Measurements from ENCODE around the gene SPACA7.

SPACA7 gene

GRCh38 chr13:112416647-112417046 lies 40.5 kb downstream of the SPACA7 start:
- Histone ChIP-seq H2AK5ac (ENCODE audit: low read length) (no peak overlapping the region), H2AFZ (ENCODE audit: insufficient read depth, low read length, poor library complexity) (no peak overlapping the region), H3K9ac (ENCODE audit: low read length) (no peak overlapping the region), H3K36me3 (ENCODE audit: control insufficient read depth in 1 of 2, insufficient read depth in 2 of 2, low read length in 2 of 2) (no peaks in the 10 kb centered on the region), H2BK12ac (ENCODE audit: low read length) (no peak overlapping the region), H4K8ac (ENCODE audit: low read depth, low read length) (no peak overlapping the region), H3K14ac (ENCODE audit: low read length) (no peak overlapping the region), H3K4ac (ENCODE audit: low read depth, low read length) (no peak overlapping the region), H3K9me3 (ENCODE audit: insufficient read depth, low read depth, low read length) (peaks cover 21% of the 10 kb centered on the region), H4K91ac (ENCODE audit: low read depth, low read length) (no peak overlapping the region), H3K23ac (ENCODE audit: low read length) (no peak overlapping the region), H3K4me1 (ENCODE audit: control insufficient read depth in 1 of 2, insufficient read depth in 2 of 2, low read length in 2 of 2) (no peaks in the 10 kb centered on the region), H4K12ac (ENCODE audit: low read depth, low read length) (no peak overlapping the region), H3K79me2 (ENCODE audit: control insufficient read depth, insufficient read depth, low read length, poor library complexity) (no peaks in the 10 kb centered on the region), H2BK5ac (ENCODE audit: low read depth, low read length, poor library complexity) (no peak overlapping the region), H3K27me3 (ENCODE audit: insufficient read depth, low read length) (no peaks in the 10 kb centered on the region), H3K18ac (ENCODE audit: low read length) (no peak overlapping the region), H3K79me1 (ENCODE audit: low read length) (no peaks in the 10 kb centered on the region), H3K4me3 (ENCODE audit: low read depth, low read length) (no peak overlapping the region), H3K4me2 (ENCODE audit: low read length) (no peak overlapping the region), H3K27ac (ENCODE audit: low read depth, low read length) (no peak overlapping the region), H2BK120ac (ENCODE audit: insufficient read depth, low read length, poor library complexity) (no peak overlapping the region)
- no peak for DNase-seq
- WGBS (ENCODE audit: extremely low coverage, insufficient coverage, insufficient read length): no CpG with 5 or more reads among the region's 1 CpG

GRCh38 chr13:112417079-112417478 lies 40.9 kb downstream of the SPACA7 start:
- no peak overlapping the region for H2BK5ac ChIP-seq (ENCODE audit: low read depth, low read length, poor library complexity)

GRCh38 chr13:112424098-112424497 lies 47.9 kb downstream of the SPACA7 start:
- H2AFZ ChIP-seq (ENCODE audit: insufficient read depth, low read length, poor library complexity): no peak overlapping the region
- H3K79me2 ChIP-seq (ENCODE audit: control insufficient read depth, insufficient read depth, low read length, poor library complexity): no peaks in the 10 kb centered on the region
- H2BK120ac ChIP-seq (ENCODE audit: insufficient read depth, low read length, poor library complexity): no peak overlapping the region
- H4K91ac ChIP-seq (ENCODE audit: low read depth, low read length): no peak overlapping the region
- H2BK5ac ChIP-seq (ENCODE audit: low read depth, low read length, poor library complexity): no peak overlapping the region
- H4K12ac ChIP-seq (ENCODE audit: low read depth, low read length): no peak overlapping the region
- H3K4me3 ChIP-seq (ENCODE audit: low read depth, low read length): no peak overlapping the region
- no peak overlapping the region for H2BK12ac ChIP-seq (ENCODE audit: low read length)
- H3K79me1 ChIP-seq (ENCODE audit: low read length): no peaks in the 10 kb centered on the region
- WGBS (ENCODE audit: extremely low coverage, insufficient coverage, insufficient read length): no CpG with 5 or more reads among the region's 14 CpGs
- no peak overlapping the region for H3K14ac ChIP-seq (ENCODE audit: low read length)
- H3K23ac ChIP-seq (ENCODE audit: low read length): no peak overlapping the region
- no peaks in the 10 kb centered on the region for H3K27me3 ChIP-seq (ENCODE audit: insufficient read depth, low read length)
- H3K9me3 ChIP-seq (ENCODE audit: insufficient read depth, low read depth, low read length): peaks cover 19% of the 10 kb centered on the region
- no peaks in the 10 kb centered on the region for H3K4me1 ChIP-seq (ENCODE audit: control insufficient read depth in 1 of 2, insufficient read depth in 2 of 2, low read length in 2 of 2)
- H3K27ac ChIP-seq (ENCODE audit: low read depth, low read length): no peak overlapping the region
- H3K36me3 ChIP-seq (ENCODE audit: control insufficient read depth in 1 of 2, insufficient read depth in 2 of 2, low read length in 2 of 2): peaks cover 0 to 2% of the 10 kb centered on the region in 2 experiments
- H3K18ac ChIP-seq (ENCODE audit: low read length): no peak overlapping the region
- H4K8ac ChIP-seq (ENCODE audit: low read depth, low read length): no peak overlapping the region
- H2AK5ac ChIP-seq (ENCODE audit: low read length): no peak overlapping the region
- H3K4ac ChIP-seq (ENCODE audit: low read depth, low read length): no peak overlapping the region
- no peak for DNase-seq
- no peak overlapping the region for H3K4me2 ChIP-seq (ENCODE audit: low read length)
- H3K9ac ChIP-seq (ENCODE audit: low read length): no peak overlapping the region

More at GRCh38 chr13:112417079-112417478, 40.9 kb downstream of the SPACA7 start:
- peaks cover 21% of the 10 kb centered on the region for H3K9me3 ChIP-seq (ENCODE audit: insufficient read depth, low read depth, low read length)
- no peak overlapping the region for H2BK12ac ChIP-seq (ENCODE audit: low read length)
- H3K4me1 ChIP-seq (ENCODE audit: control insufficient read depth in 1 of 2, insufficient read depth in 2 of 2, low read length in 2 of 2): no peaks in the 10 kb centered on the region
- H3K27ac ChIP-seq (ENCODE audit: low read depth, low read length): no peak overlapping the region
- H3K79me2 ChIP-seq (ENCODE audit: control insufficient read depth, insufficient read depth, low read length, poor library complexity): no peaks in the 10 kb centered on the region
- no peak overlapping the region for H3K14ac ChIP-seq (ENCODE audit: low read length)
- H3K23ac ChIP-seq (ENCODE audit: low read length): no peak overlapping the region
- DNase-seq: no peak
- H3K4me2 ChIP-seq (ENCODE audit: low read length): no peak overlapping the region
- no peak overlapping the region for H4K8ac ChIP-seq (ENCODE audit: low read depth, low read length)
- H3K79me1 ChIP-seq (ENCODE audit: low read length): no peaks in the 10 kb centered on the region
- no peak overlapping the region for H2BK120ac ChIP-seq (ENCODE audit: insufficient read depth, low read length, poor library complexity)
- no peak overlapping the region for H3K18ac ChIP-seq (ENCODE audit: low read length)
- H2AFZ ChIP-seq (ENCODE audit: insufficient read depth, low read length, poor library complexity): no peak overlapping the region
- H3K27me3 ChIP-seq (ENCODE audit: insufficient read depth, low read length): no peaks in the 10 kb centered on the region
- H4K12ac ChIP-seq (ENCODE audit: low read depth, low read length): no peak overlapping the region
- no peak overlapping the region for H3K9ac ChIP-seq (ENCODE audit: low read length)
- no peak overlapping the region for H3K4me3 ChIP-seq (ENCODE audit: low read depth, low read length)
- no peaks in the 10 kb centered on the region for H3K36me3 ChIP-seq (ENCODE audit: control insufficient read depth in 1 of 2, insufficient read depth in 2 of 2, low read length in 2 of 2)
- H4K91ac ChIP-seq (ENCODE audit: low read depth, low read length): no peak overlapping the region
- H2AK5ac ChIP-seq (ENCODE audit: low read length): no peak overlapping the region
- no peak overlapping the region for H3K4ac ChIP-seq (ENCODE audit: low read depth, low read length)

GRCh38 chr13:112428704-112429103 lies 52.5 kb downstream of the SPACA7 start:
- DNase-seq: no peak
- Histone ChIP-seq H3K14ac (ENCODE audit: low read length) (no peak overlapping the region), H4K91ac (ENCODE audit: low read depth, low read length) (no peak overlapping the region), H3K27me3 (ENCODE audit: insufficient read depth, low read length) (no peaks in the 10 kb centered on the region), H3K79me1 (ENCODE audit: low read length) (no peaks in the 10 kb centered on the region), H3K9ac (ENCODE audit: low read length) (no peak overlapping the region), H4K12ac (ENCODE audit: low read depth, low read length) (no peak overlapping the region), H3K27ac (ENCODE audit: low read depth, low read length) (no peak overlapping the region), H3K79me2 (ENCODE audit: control insufficient read depth, insufficient read depth, low read length, poor library complexity) (no peaks in the 10 kb centered on the region), H3K4me2 (ENCODE audit: low read length) (no peak overlapping the region), H2AFZ (ENCODE audit: insufficient read depth, low read length, poor library complexity) (no peak overlapping the region), H3K4ac (ENCODE audit: low read depth, low read length) (no peak overlapping the region), H2AK5ac (ENCODE audit: low read length) (no peak overlapping the region), H3K9me3 (ENCODE audit: insufficient read depth, low read depth, low read length) (peaks cover 20% of the 10 kb centered on the region), H3K23ac (ENCODE audit: low read length) (no peak overlapping the region), H2BK12ac (ENCODE audit: low read length) (no peak overlapping the region), H3K36me3 (ENCODE audit: control insufficient read depth in 1 of 2, insufficient read depth in 2 of 2, low read length in 2 of 2) (peaks cover 0 to 2% of the 10 kb centered on the region in 2 experiments), H2BK120ac (ENCODE audit: insufficient read depth, low read length, poor library complexity) (no peak overlapping the region), H4K8ac (ENCODE audit: low read depth, low read length) (no peak overlapping the region), H3K4me3 (ENCODE audit: low read depth, low read length) (no peak overlapping the region), H3K4me1 (ENCODE audit: control insufficient read depth in 1 of 2, insufficient read depth in 2 of 2, low read length in 2 of 2) (no peaks in the 10 kb centered on the region), H3K18ac (ENCODE audit: low read length) (no peak overlapping the region), H2BK5ac (ENCODE audit: low read depth, low read length, poor library complexity) (no peak overlapping the region)

All from trophoblast cell (in vitro differentiated cells and primary cell).